ENCODE measurements around the gene METTL26. TPM values are rescaled to one million over a fixed set of nuclear protein-coding genes. Genes with fewer than 3 reads are reported as not detected.

Gene METTL26
- total and polyA plus RNA-seq, 2 of the 8 experiments (the other 6 are each of a cell fraction or from before 2014, with no cell fraction given) = 100 to 186 TPM

DNA sequence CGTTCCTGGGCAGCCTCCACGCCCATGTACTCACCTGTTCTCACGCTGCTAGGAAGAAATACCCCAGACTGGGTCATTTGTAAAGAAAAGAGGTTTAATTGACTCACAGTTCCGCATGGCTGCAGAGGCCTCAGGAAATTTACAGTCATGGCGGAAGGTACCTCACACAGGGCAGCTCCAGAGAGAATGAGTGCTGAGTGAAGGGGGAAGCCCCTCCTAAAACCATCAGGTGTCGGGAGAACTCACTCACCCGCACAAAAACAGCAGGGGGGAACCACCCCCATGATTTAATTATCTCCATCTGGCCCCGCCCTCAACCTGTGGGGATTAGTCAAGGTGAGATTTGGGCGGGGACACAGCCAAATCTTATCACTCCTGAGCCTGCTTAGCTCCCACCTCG lies 28.1 kb downstream of the METTL26 start:
- Histone ChIP-seq H2BK120ac (replicated peaks; ENCODE audit: low read depth, low read length) (no peak overlapping the region), H3K9me3 (ENCODE audit: insufficient read depth in 2 of 2, low read depth in 1 of 2, low read length in 1 of 2) (peaks cover 7 to 9% of the 10 kb centered on the region in 2 experiments; a peak in 3 of 4 replicates), H3K36me3 (ENCODE audit: control insufficient read depth in 2 of 4, insufficient read depth in 4 of 4, low read length in 3 of 4) (no peaks in the 10 kb centered on the region), H3K18ac (ENCODE audit: extremely low read depth, low read length) (no peak overlapping the region), H4K91ac (replicated peaks; ENCODE audit: insufficient read length, low read length) (no peak overlapping the region), H3K23ac (ENCODE audit: insufficient read length) (no peak overlapping the region), H2BK12ac (ENCODE audit: low read depth, low read length) (no peak overlapping the region), H2AFZ (ENCODE audit: low read length) (no peak overlapping the region), H3K27me3 (replicated peaks in 1 of 4; ENCODE audit: control insufficient read depth in 3 of 4, extremely low read depth in 1 of 4, insufficient read depth in 3 of 4, low read length in 3 of 4) (no peaks in the 10 kb centered on the region), H2BK15ac (ENCODE audit: low read length) (no peak overlapping the region), H3K14ac (ENCODE audit: insufficient read length) (no peak overlapping the region), H3K27ac (ENCODE audit: low read depth, low read length) (no peak overlapping the region), H4K20me1 (replicated peaks in 1 of 2; ENCODE audit: control insufficient read depth in 1 of 2, insufficient read depth in 2 of 2, low read length in 2 of 2) (peaks cover 0 to 9% of the 10 kb centered on the region in 2 experiments), H4K8ac (ENCODE audit: extremely low read depth, insufficient read depth, low read length) (no peak overlapping the region), H3K4ac (replicated peaks; ENCODE audit: insufficient read length, low read depth, low read length) (no peak overlapping the region), H3K4me3 (ENCODE audit: extremely low read depth in 1 of 4, insufficient read depth in 2 of 4, low read depth in 3 of 4, low read length in 4 of 4) (no peak overlapping the region), H3K23me2 (ENCODE audit: low read depth, low read length) (no peaks in the 10 kb centered on the region), H3K4me1 (replicated peaks in 1 of 4; ENCODE audit: control insufficient read depth in 3 of 4, insufficient read depth in 4 of 4, low read length in 3 of 4) (no peaks in the 10 kb centered on the region; a peak in 1 of 7 replicates), H3K9ac (replicated peaks in 1 of 4; ENCODE audit: extremely low read depth in 1 of 4, low read depth in 3 of 4, low read length in 3 of 4) (no peak overlapping the region), H4K5ac (ENCODE audit: insufficient read length, low read depth, low read length) (no peak overlapping the region), H3K79me1 (ENCODE audit: low read depth, low read length) (peaks cover 6% of the 10 kb centered on the region), H2BK20ac (ENCODE audit: low read length) (no peak overlapping the region), H2BK5ac (ENCODE audit: low read depth, low read length) (no peak overlapping the region), H3K56ac (replicated peaks; ENCODE audit: insufficient read length, low read depth, low read length) (no peak overlapping the region), H3K79me2 (ENCODE audit: control insufficient read depth in 1 of 2, insufficient read depth in 2 of 2, low read length in 2 of 2) (peaks cover 0 to 2% of the 10 kb centered on the region in 2 experiments; a peak in 2 of 4 replicates), H3K4me2 (ENCODE audit: insufficient read depth in 1 of 2, low read depth in 2 of 2, low read length in 2 of 2) (no peak overlapping the region), H2AK5ac (ENCODE audit: low read depth, low read length) (no peak overlapping the region)
- TF ChIP-seq SRF (IDR thresholded peaks at IDR 0.05; ENCODE audit: low read depth, low read length) (no peak), SUZ12 (IDR thresholded peaks at IDR 0.05; ENCODE audit: low read length) (no peak), POLR2A (IDR thresholded peaks at IDR 0.05; ENCODE audit: control extremely low read depth in 1 of 2, low read depth in 2 of 2, low read length in 2 of 2) (no peak), ZNF274 (IDR thresholded peaks at IDR 0.05; ENCODE audit: borderline replicate concordance, extremely low read depth, low read length) (no peak), SP1 (IDR thresholded peaks at IDR 0.05; ENCODE audit: low read depth, low read length) (no peak), JUN (IDR thresholded peaks at IDR 0.05; ENCODE audit: low read depth, low read length) (no peak), TBP (IDR thresholded peaks at IDR 0.05; ENCODE audit: low read depth, low read length) (no peak), CEBPB (IDR thresholded peaks at IDR 0.05; ENCODE audit: low read depth, low read length) (no peak), CHD1 (IDR thresholded peaks at IDR 0.05; ENCODE audit: low read depth, low read length) (no peak), RBBP5 (IDR thresholded peaks at IDR 0.05; ENCODE audit: borderline replicate concordance, low read depth, low read length) (no peak), EGR1 (IDR thresholded peaks at IDR 0.05; ENCODE audit: borderline replicate concordance, low read depth, low read length) (no peak), USF2 (IDR thresholded peaks at IDR 0.05; ENCODE audit: low read length) (no peak)
- WGBS, 2 experiments (ENCODE audit: extremely low coverage in 1 of 2, insufficient coverage in 1 of 2, insufficient read length in 1 of 2, insufficient replicate concordance in 2 of 2, low coverage in 1 of 2, low lambda C conversion rate in 2 of 2, missing lambda C conversion rate in 1 of 2) = 72% methylated on average over 10 of the region's 10 CpGs; no CpG with 5 or more reads in 1 of the 2 experiments
- DNase-seq (ENCODE audit: low read depth in 1 of 2, low spot score in 2 of 2) (no peak), FAIRE-seq (no peak)
- ChIA-PET POLR2A (ENCODE audit: partially characterized antibody) (interaction anchor here (1.2 to 1.5 kb wide), 2 partner anchors 20 to 23 kb away, joined by 4 to 5 read pairs; partner anchors contain the start of gene WFIKKN1), CTCF (ENCODE audit: partially characterized antibody) (interaction anchor here (1.1 to 5.2 kb wide), 3 partner anchors 13 to 216 kb away, joined by 3 to 29 read pairs (median 22); no protein-coding TSS in a partner anchor)

Data from H1 (cell line).